ENCODE measurements around the gene PLA2G12B.

GRCh38 chr10:72976886-72977285 lies 22.3 kb upstream of the PLA2G12B start:
- TF ChIP-seq CTCF (IDR thresholded peaks at IDR 0.05) (no peak), ZFX (IDR thresholded peaks at IDR 0.05; ENCODE audit: borderline replicate concordance) (no peak)

Data from 22Rv1 (cell line).